ENCODE measurements around the gene CCK.

GRCh38 chr3:42210726-42211125 is 55.3 kb downstream of the CCK start:
- TF ChIP-seq CTCF (IDR thresholded peaks at IDR 0.05; ENCODE audit: poor library complexity, severe bottlenecking) (no peak), RAD21 (conservative IDR thresholded peaks at IDR 0.05) (no peak), TAF1 (IDR thresholded peaks at IDR 0.05; ENCODE audit: low read depth) (no peak)
